Measurements from ENCODE around the gene PIEZO1.

DNA sequence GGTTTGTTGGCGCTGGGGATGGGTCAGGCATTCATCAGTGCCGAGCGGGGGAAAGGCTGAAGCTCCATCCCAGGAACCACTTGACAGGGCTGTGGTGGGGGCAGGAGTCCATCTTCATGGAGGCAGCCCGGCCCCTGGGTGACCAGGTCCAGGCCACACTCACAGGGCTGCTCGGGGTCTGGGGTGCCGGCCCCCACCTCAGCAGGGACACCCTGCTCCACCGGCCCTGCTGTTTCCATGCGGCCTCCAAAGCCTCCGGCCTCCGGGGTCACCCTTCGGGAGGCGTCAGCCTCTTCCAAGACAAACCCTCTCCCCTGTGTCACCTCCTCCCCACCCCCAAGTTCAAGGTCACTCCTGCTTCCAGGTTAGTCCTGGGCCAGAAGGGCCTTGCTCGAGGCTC is 49.6 kb upstream of the PIEZO1 start:
- no peak for TF ChIP-seq POLR2AphosphoS5 (IDR thresholded peaks at IDR 0.05; ENCODE audit: borderline replicate concordance, low read depth, low read length)
- no peak for TF ChIP-seq EZH2 (IDR thresholded peaks at IDR 0.05)

Measured in SK-N-MC (cell line).